ENCODE measurements around the gene XCR1. TPM values are rescaled to one million over a fixed set of nuclear protein-coding genes. Genes with fewer than 3 reads are reported as not detected.

XCR1 gene
- total and polyA plus RNA-seq, 9 of the 15 experiments (the other 6 are each of a cell fraction or from before 2014, with no cell fraction given) = not detected

GRCh38 chr3:45975686-45976085 lies 51.6 kb downstream of the XCR1 start (continued):
- TF ChIP-seq RBFOX2 (IDR thresholded peaks at IDR 0.05; ENCODE audit: low read depth, low read length) = no peak
- TF ChIP-seq E2F1 (CRISPR knock-in tag; IDR thresholded peaks at IDR 0.05) = no peak
- no peak for TF ChIP-seq ZBTB8A (IDR thresholded peaks at IDR 0.05; ENCODE audit: partially characterized antibody)
- TF ChIP-seq GTF2F1 (IDR thresholded peaks at IDR 0.05; ENCODE audit: low read depth, low read length) = no peak
- TF ChIP-seq MEF2A (IDR thresholded peaks at IDR 0.05; ENCODE audit: control insufficient read depth, low read depth, low read length) = no peak
- no peak for TF ChIP-seq THRA (IDR thresholded peaks at IDR 0.05)
- TF ChIP-seq TFAM (CRISPR knock-in tag; conservative IDR thresholded peaks at IDR 0.05) = no peak
- TF ChIP-seq SIN3B (IDR thresholded peaks at IDR 0.05; ENCODE audit: low read depth) = no peak
- no peak for TF ChIP-seq KDM4B (IDR thresholded peaks at IDR 0.05; ENCODE audit: borderline replicate concordance in 2 of 2, low read depth in 1 of 2)
- TF ChIP-seq, protein P1, sequence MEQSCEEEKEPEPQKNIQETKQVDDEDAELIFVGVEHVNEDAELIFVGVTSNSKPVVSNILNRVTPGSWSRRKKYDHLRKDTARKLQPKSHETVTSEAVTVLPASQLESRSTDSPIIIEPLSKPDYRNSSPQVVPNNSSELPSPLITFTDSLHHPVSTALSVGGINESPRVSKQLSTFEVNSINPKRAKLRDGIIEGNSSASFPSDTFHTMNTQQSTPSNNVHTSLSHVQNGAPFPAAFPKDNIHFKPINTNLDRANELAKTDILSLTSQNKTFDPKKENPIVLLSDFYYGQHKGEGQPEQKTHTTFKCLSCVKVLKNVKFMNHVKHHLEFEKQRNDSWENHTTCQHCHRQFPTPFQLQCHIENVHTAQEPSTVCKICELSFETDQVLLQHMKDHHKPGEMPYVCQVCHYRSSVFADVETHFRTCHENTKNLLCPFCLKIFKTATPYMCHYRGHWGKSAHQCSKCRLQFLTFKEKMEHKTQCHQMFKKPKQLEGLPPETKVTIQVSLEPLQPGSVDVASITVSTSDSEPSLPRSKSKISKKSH (CRISPR knock-in tag; IDR thresholded peaks at IDR 0.05) = no peak
- TF ChIP-seq, protein P2, sequence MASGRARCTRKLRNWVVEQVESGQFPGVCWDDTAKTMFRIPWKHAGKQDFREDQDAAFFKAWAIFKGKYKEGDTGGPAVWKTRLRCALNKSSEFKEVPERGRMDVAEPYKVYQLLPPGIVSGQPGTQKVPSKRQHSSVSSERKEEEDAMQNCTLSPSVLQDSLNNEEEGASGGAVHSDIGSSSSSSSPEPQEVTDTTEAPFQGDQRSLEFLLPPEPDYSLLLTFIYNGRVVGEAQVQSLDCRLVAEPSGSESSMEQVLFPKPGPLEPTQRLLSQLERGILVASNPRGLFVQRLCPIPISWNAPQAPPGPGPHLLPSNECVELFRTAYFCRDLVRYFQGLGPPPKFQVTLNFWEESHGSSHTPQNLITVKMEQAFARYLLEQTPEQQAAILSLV (tag; IDR thresholded peaks at IDR 0.05) = no peak
- TF ChIP-seq SIRT6 (IDR thresholded peaks at IDR 0.05; ENCODE audit: low read depth, low read length) = no peak
- no peak for TF ChIP-seq SMARCA5 (IDR thresholded peaks at IDR 0.05)
- TF ChIP-seq STAT5B (CRISPR knock-in tag; IDR thresholded peaks at IDR 0.05) = no peak
- TF ChIP-seq, protein P3, sequence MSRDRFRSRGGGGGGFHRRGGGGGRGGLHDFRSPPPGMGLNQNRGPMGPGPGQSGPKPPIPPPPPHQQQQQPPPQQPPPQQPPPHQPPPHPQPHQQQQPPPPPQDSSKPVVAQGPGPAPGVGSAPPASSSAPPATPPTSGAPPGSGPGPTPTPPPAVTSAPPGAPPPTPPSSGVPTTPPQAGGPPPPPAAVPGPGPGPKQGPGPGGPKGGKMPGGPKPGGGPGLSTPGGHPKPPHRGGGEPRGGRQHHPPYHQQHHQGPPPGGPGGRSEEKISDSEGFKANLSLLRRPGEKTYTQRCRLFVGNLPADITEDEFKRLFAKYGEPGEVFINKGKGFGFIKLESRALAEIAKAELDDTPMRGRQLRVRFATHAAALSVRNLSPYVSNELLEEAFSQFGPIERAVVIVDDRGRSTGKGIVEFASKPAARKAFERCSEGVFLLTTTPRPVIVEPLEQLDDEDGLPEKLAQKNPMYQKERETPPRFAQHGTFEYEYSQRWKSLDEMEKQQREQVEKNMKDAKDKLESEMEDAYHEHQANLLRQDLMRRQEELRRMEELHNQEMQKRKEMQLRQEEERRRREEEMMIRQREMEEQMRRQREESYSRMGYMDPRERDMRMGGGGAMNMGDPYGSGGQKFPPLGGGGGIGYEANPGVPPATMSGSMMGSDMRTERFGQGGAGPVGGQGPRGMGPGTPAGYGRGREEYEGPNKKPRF (IDR thresholded peaks at IDR 0.05; ENCODE audit: low read depth, low read length) = no peak
- TF ChIP-seq ZNF764 (CRISPR knock-in tag; IDR thresholded peaks at IDR 0.05; ENCODE audit: low read depth) = no peak

Measured in K562 (cell line).